Esophagus muscularis mucosa (tissue), 4 donors: ENCODE measurements around the gene KANSL2. TPM values are rescaled to one million over a fixed set of nuclear protein-coding genes. Genes with fewer than 3 reads are reported as not detected.

ENCODE experiments used
- DNase-seq: peaks from one replicate; pipeline ENCODE4 v3.0.0-alpha.2; 2017; ENCODE audit errors: extremely low spot score
- H3K27ac ChIP-seq, 4 donors: fragments of 200-600 bp; sonication (generic); replicated peaks in 1 of 4; 1 replicate in 3 of 4; 2 replicates in 1 of 4; pipeline ENCODE4 v1.5.1; 2016 to 2019; ENCODE audit warnings: mild to moderate bottlenecking in 1 of 4
- H3K27me3 ChIP-seq, 4 donors: fragments of 200-600 bp; sonication (generic); one replicate each; pipeline versions ENCODE4 v1.5.1 to v1.6.0; 2016 to 2019
- H3K36me3 ChIP-seq, 4 donors: fragments of 200-600 bp; sonication (generic); one replicate each; pipeline ENCODE4 v1.5.1; 2016 to 2019
- H3K4me1 ChIP-seq, 4 donors: fragments of 200-600 bp; sonication (generic); one replicate each; pipeline ENCODE4 v1.5.1; 2016 to 2019
- H3K4me3 ChIP-seq, 4 donors: fragments of 200-600 bp; sonication (generic); 1 replicate in 2 of 4; 2 replicates in 2 of 4; pipeline ENCODE4 v1.5.1; 2016 to 2019; ENCODE audit warnings: mild to moderate bottlenecking in 4 of 4, moderate library complexity in 1 of 4
- H3K9me3 ChIP-seq, 4 donors: fragments of 200-600 bp; sonication (generic); 1 replicate in 3 of 4; 2 replicates in 1 of 4; pipeline ENCODE4 v1.5.1; 2016 to 2019
- EP300 ChIP-seq: sonication (generic); formaldehyde crosslinking; IDR thresholded peaks from one replicate; pipeline ENCODE4 v1.6.1; 2017; ENCODE audit warnings: antibody characterized with exemption
- POLR2A ChIP-seq: fragments of 450-650 bp; IDR thresholded peaks from one replicate; pipeline ENCODE4 v1.6.1; 2017; ENCODE audit warnings: antibody characterized with exemption, moderate library complexity, mild to moderate bottlenecking, low read depth
- POLR2AphosphoS5 ChIP-seq, 2 donors: sonication (generic); formaldehyde crosslinking; IDR thresholded peaks; one replicate each; pipeline ENCODE4 v1.6.1; 2017; ENCODE audit warnings: antibody characterized with exemption in 2 of 2
- WGBS: methylation state at CpG from one replicate; pipeline ENCODE4 v1.1.5; 2018; 5-methylcytosine and 5-hydroxymethylcytosine counted together
- intact Hi-C: fragments of 100-400 bp; cut with DNase I; formaldehyde crosslinking; loops from one replicate; pipeline ENCODE4 v1.15.1; 2023
- total RNA-seq, 4 donors: library from RNA; depleted of rRNA; stranded (reverse); fragments of >200 nt; gene quantifications; one replicate each; pipeline versions ENCODE4 v1.1.0 to v1.2.1, GENCODE V29; 2016
- TF ChIP-seq, protein P1 (sequence below), 3 experiments: fragments of 200-600 bp in 2 of 3; fragments of 450-650 bp in 1 of 3; sonication (generic) in 2 of 3; IDR thresholded peaks; one replicate each; pipeline ENCODE4 v1.5.1; 2017 to 2019; ENCODE audit warnings: antibody characterized with exemption in 3 of 3, mild to moderate bottlenecking in 2 of 3, moderate library complexity in 1 of 3

Gene KANSL2
- total RNA-seq, 4 donors from 2014 or later: 41.3 to 58.8 (median 43.4) TPM

DNA sequence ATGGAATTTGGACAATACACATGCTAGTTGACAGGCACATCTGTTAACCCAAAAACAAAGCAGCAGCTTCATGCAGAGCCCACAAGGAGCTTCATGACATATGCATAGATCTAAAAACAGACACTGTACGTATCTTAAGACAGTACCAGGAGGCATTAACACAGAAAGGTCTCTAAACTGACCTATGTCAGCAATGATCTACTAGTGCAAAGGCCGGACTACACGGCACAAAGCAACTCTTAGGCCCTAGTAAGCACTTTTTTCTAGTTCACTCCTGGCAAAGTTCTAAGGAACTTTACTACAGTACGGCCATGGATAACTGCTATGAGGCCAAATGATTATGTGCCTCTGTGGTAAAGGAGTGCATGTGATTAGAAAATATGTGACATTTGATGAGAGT, 8.4 kb upstream of the KANSL2 start:
- no peak overlapping the region for H3K4me3 ChIP-seq
- TF ChIP-seq POLR2AphosphoS5 (IDR thresholded peaks at IDR 0.05) (no peak), EP300 (no peak), POLR2A (no peak)
- TF ChIP-seq, protein P1, sequence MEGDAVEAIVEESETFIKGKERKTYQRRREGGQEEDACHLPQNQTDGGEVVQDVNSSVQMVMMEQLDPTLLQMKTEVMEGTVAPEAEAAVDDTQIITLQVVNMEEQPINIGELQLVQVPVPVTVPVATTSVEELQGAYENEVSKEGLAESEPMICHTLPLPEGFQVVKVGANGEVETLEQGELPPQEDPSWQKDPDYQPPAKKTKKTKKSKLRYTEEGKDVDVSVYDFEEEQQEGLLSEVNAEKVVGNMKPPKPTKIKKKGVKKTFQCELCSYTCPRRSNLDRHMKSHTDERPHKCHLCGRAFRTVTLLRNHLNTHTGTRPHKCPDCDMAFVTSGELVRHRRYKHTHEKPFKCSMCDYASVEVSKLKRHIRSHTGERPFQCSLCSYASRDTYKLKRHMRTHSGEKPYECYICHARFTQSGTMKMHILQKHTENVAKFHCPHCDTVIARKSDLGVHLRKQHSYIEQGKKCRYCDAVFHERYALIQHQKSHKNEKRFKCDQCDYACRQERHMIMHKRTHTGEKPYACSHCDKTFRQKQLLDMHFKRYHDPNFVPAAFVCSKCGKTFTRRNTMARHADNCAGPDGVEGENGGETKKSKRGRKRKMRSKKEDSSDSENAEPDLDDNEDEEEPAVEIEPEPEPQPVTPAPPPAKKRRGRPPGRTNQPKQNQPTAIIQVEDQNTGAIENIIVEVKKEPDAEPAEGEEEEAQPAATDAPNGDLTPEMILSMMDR (IDR thresholded peaks at IDR 0.05): no peak
- peaks cover 15 to 26% (median 25%) of the 10 kb centered on the region in 4 donors for H3K4me1 ChIP-seq
- intact Hi-C loops: no loop called here
- DNase-seq: no peak
- H3K9me3 ChIP-seq: no peaks in the 10 kb centered on the region
- WGBS: 70% methylated on average over 4 of the region's 4 CpGs
- H3K36me3 ChIP-seq: peaks cover 29 to 75% (median 45%) of the 10 kb centered on the region in 4 donors
- no peaks in the 10 kb centered on the region for H3K27me3 ChIP-seq
- peak overlapping the region; percentile 54 to 68 (median 58) for H3K27ac ChIP-seq

- Histone ChIP-seq H3K9me3 (no peaks in the 10 kb centered on the region), H3K4me3 (no peak overlapping the region), H3K27me3 (no peaks in the 10 kb centered on the region), H3K36me3 (peaks cover 13 to 59% (median 29%) of the 10 kb centered on the region in 4 donors), H3K4me1 (peaks cover 15 to 26% (median 25%) of the 10 kb centered on the region in 4 donors), H3K27ac (no peak overlapping the region)
- WGBS: 46% methylated on average over 1 of the region's 1 CpG
- no peak for DNase-seq
- no peak for TF ChIP-seq POLR2A
- TF ChIP-seq EP300: no peak
- no peak for TF ChIP-seq POLR2AphosphoS5 (IDR thresholded peaks at IDR 0.05)
- TF ChIP-seq, protein P1 (IDR thresholded peaks at IDR 0.05): no peak
- intact Hi-C loops: no loop called here
These were observed 6.8 kb upstream of the KANSL2 start for GRCh38 chr12:48688836-48689235.

DNA sequence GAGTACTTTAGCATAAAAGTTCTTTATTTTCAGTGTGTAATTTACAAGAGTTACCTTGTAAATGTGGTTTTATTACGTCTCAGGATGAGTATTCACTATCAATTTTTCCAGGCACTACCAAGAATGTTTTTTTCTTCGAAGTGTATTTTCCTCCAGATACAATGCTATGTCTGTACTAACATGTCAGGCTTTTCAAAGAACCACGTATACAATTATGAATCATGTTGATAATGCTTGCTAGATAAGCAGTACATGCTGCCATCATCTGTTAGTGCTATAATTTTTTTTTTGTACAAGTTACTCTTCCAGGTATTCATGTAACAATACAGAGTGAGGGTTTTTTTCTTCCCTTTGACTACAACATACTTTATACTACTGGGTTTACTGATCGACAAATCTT, 5.6 kb upstream of the KANSL2 start:
- WGBS: 88% methylated on average over 4 of the region's 4 CpGs
- Histone ChIP-seq H3K36me3 (peaks cover under 1 to 46% (median 16%) of the 10 kb centered on the region in 4 donors), H3K27me3 (no peaks in the 10 kb centered on the region), H3K4me1 (peaks cover 15 to 33% (median 30%) of the 10 kb centered on the region in 4 donors), H3K9me3 (no peaks in the 10 kb centered on the region), H3K4me3 (no peak overlapping the region), H3K27ac (no peak overlapping the region)
- TF ChIP-seq, protein P1 (IDR thresholded peaks at IDR 0.05): no peak
- TF ChIP-seq POLR2AphosphoS5 (IDR thresholded peaks at IDR 0.05) (no peak), EP300 (no peak), POLR2A (no peak)
- intact Hi-C loops: no loop called here
- no peak for DNase-seq

DNA sequence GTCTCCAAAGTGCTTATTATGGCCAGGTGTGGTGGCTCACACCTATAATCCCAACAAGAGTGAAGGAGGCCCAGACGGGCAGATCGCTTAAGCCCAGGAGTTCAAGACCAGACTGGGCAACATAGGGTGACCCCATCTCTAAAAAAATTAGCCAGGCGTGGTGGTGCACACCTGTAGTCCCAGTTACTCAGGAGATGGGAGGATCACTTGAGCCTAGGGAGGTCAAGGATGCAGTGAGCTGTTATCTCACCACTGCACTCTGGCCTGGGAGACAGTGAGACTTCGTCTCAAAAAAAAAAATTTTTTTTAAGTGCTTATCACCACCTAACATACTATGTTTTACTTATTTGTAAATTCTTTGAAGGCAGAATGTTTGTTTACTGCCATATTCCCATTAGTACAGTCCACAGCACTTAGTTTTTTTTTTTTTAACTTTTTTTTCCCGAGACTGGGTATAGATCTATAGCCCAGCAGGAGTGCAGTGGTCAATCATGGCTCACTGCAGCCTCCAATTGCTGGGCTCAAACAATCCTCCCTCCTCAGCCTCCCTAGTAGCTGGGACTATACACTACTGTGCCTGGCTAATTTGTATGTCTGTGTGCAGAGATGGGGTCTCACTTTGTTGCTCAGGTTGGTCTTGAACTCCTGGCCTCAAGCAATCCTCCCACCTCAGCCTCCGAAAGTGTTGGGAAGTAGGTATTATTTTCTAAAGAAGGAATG, 4.7 kb upstream of the KANSL2 start:
- H3K27ac ChIP-seq: no peak overlapping the region
- H3K4me3 ChIP-seq: no peak overlapping the region
- DNase-seq: no peak
- peaks cover 0 to 38% (median 12%) of the 10 kb centered on the region in 4 donors for H3K36me3 ChIP-seq
- H3K4me1 ChIP-seq: peaks cover 10 to 28% (median 26%) of the 10 kb centered on the region in 4 donors
- H3K27me3 ChIP-seq: no peaks in the 10 kb centered on the region
- no peak for TF ChIP-seq POLR2AphosphoS5 (IDR thresholded peaks at IDR 0.05)
- no peak for TF ChIP-seq POLR2A
- TF ChIP-seq, protein P1 (IDR thresholded peaks at IDR 0.05): no peak
- no peak for TF ChIP-seq EP300
- intact Hi-C loops: no loop called here
- WGBS: 97% methylated on average over 6 of the region's 6 CpGs
- no peaks in the 10 kb centered on the region for H3K9me3 ChIP-seq
